HG03342 (cell line): ENCODE measurements around the gene DGCR8.
"Not testable (repeated sequence)": the region's sequence is repeated elsewhere in the genome, so short reads cannot be mapped to it uniquely, and the experiment has no call there.

Experiments
- ATAC-seq: cut with Tn5 transposase; IDR thresholded peaks from one replicate; pipeline ENCODE4 v1.9.1; 2021; ENCODE audit warnings: mild to moderate bottlenecking, moderate library complexity; ENCODE audit not compliant: unreplicated experiment

Gene DGCR8

DNA sequence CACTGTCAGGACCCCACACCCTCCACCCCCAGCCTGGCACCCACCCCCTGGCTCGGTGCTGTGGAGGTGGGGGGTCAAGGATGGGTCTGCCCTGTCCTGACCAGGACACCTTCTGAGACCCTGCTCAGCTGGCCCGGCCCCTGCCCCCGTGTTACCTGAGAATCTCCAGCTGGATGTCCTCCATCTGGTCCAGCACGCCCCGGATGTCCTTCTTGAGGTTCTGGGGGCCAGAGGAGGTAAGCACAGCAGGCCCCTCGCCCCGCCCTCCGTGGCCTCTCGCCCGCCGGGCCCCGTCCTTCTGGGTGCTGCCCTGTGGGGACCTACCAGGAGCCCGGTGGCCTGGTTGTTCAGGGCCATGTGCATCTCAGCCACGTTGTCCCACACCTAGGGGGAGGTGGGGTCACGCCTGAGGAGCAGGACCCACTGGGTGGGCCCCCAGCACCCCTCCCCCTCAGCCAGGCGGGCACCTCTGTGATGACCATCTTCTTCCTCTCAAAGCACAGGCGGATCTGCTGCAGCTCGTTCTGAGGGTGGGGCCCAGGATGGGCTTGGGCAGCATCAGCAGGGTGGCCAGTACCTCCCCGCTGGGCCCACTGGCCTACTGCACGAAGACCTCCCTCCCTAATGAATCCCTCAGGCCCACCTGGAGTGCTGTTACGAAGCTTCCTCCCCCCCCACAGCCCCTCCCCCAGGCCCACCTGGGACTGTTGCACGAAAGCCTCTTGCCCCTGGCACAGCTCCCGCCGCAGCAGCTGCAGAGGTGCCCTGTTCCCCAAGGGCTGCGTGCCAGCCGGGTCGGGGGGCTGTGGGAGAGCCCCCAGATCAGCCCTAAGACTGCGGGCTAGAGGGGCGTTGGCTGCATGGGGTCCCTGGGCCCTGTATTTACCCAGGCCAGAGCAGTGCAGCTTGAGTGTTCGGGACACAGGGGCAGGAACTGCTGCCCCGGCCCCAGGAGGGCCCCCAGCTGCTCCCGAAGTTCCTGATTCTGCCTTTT, 69.5 kb downstream of the DGCR8 start:
- ATAC-seq, result no peak

DNA sequence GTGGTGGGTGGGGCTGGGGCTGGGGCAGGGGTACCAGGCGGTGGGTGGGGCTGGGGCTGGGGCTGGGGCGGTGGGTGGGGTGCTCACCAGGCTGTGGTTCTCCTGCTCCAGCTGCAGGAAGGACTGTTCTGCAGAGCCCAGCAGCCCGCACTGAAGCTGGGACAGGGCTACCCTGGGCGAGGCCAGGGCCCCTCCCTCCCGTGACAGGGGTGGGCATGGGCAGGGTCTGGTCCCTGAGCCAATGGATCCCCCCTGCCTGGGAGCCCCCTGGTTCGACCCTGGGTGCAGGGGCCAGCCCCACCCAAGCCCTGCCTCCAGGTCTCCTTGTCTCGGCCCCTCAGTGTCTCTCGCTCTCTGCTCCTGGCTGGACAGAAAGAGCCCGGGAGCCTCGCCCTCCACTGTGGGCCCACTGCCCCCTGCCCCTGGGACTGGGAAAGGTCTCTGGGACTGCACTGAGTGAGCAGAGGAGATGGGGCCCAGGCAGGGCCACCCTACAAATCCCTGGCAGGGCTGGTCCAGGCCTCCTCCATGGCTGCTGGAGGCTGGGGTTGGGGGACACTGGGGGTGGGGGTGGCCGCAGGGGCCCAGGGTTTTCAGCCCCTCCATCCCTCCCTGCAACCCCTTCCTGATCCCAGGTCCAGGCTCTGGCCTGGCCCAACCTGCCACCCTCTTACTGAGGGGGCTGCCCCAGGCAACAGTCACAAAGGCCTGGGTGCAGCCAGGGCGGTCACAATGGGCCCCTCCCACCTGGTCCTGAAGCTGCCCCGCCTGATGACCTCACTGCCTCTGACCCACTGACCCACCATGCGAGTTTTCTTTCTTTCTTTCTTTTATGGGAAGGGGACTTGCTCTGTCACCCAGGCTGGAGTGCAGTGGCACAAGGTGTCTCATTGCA, 70.6 kb downstream of the DGCR8 start, which contains the start of gene CCDC188:
CCDC188 (minus strand) TSS at position 675 of the 895 bp plus-strand sequence; CDS start at position 606, 69 bp downstream.
- ATAC-seq, result no peak

DNA sequence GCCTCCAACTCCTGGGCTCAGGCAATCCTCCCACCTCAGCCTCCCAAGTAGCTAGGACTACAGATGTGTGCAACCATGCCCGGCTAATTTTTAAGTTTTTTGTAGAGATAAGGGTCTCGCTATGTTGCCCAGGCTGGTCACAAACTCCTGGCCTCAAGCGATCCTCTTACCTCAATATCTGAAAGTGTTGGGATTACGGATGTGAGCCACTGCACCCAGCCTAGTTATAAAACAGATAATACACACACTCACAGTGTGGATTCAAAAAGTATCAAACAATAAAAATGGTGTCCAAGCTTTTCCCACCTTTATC, 71.2 kb downstream of the DGCR8 start:
- ATAC-seq, result no peak

DNA sequence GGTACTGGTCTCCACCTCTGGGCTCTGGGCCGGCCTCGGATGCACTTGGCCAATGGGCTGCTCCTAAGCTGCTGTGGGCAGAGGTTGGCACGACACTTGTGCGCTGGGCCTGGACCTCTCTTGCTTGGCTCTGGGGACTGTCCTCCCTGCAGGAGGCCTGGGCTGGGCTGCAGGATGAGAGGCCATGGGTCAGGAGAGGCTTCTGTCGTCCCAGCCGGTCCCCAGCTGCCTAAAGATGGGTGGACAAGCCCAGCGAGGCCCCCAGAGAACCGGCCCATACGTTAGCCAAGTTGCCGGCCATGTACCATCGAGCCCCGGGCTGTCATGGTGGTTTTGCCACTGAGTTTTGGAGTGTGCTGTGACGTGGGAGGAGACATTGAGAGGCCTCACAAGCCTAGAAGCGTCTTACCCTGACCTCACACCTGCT, 72.4 kb downstream of the DGCR8 start:
- ATAC-seq, result no peak

DNA sequence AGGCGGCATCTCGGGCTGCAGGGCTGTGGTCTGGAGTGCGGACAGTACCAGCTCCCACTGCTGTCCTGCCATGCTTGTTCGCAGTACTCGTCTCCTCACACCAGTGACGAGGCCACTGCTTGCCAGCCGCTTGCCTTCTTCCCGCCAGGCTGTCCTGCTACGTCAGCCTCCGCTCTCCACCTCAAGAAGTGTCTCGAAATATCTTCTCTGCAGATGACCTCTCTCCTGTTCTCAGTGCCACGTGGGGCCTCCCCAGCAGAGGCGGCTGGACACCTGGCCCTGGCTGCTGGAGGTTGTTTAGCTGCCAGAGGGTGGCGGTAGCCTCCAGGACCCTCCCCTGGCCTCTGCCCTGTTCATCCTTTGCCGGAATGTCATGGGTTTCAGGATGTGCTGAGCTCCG, 73.9 kb downstream of the DGCR8 start:
- no peak for ATAC-seq

DNA sequence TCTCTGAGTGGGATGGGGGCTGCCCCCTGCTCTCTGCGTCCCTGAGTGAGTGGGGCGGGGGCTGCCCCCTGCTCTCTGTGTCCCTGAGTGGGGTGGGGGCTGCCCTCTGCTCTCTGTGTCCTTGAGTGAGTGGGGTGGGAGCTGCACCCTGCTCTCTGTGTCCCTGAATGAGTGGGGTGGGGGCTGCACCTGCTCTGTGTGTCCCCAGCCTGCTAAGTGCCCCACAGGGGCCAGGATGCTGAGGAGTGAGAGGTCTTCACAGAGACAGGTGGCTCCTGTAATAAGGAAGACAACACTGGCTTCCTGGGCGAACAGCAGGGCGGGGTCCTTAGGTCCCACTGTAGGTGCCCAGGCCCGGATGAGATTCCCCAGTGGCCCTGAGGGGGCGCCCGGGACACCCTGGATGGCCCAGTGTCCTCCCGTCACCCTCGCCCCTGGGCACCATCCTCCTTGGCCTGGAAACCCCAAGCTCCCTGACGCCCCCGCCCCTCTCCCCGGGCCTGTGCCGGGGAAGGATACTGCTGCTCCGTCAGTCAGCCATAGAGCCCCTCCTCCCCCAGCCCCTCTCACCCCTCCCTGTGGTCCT, 74.7 kb downstream of the DGCR8 start:
- ATAC-seq, result no peak

DNA sequence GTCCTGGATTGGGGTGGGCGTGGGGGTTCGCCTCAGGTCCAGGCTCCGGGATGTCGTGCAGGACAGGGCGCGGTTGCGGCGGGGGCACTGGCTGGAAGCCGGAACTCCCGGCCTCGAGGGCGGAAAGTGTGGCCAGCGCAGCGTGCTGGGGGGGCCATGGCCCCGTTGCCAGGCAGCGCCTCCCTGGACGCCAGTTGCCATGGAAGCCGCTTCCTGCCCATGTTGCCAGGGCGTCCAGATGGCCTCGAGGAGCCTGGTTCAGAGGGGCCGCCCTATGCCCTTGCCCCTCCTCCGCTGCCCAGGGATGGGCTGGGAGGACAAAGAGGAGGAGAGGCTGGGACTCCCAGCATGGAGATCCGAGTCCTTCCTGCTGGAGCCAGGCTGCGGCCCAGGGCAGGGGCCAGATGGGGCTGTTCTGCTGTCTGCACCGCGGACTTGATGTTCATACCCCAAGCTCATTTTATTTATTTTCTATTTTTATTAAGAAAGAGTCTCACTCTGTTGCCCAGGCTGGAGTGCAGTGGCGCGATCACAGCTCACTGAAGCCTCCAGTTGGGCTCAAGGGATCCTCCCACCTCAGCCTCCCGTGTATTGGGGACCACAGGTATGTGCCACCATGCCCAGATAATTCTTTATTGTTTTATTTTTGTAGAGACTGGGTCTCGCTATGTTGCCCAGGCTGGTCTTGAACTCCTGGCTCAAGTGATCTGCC, 75.4 kb downstream of the DGCR8 start:
- no peak for ATAC-seq

DNA sequence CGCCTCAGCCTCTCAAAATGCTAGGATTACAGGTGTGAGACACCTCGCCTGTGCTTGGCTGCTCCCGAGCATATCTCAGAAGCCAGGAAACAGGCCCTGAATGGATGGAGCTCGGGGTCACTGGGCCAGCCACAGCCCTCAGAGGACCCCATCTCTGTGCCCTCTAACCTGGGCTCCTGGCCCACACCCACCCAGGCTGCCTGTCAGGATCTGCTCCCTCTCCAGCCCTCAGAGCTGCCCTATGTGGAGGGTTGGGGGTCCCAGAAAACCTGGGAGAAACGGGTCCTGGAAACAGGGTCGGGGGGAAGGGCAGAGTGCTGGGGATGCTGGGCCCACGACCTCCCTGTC, 76.0 kb downstream of the DGCR8 start:
- ATAC-seq, result no peak

DNA sequence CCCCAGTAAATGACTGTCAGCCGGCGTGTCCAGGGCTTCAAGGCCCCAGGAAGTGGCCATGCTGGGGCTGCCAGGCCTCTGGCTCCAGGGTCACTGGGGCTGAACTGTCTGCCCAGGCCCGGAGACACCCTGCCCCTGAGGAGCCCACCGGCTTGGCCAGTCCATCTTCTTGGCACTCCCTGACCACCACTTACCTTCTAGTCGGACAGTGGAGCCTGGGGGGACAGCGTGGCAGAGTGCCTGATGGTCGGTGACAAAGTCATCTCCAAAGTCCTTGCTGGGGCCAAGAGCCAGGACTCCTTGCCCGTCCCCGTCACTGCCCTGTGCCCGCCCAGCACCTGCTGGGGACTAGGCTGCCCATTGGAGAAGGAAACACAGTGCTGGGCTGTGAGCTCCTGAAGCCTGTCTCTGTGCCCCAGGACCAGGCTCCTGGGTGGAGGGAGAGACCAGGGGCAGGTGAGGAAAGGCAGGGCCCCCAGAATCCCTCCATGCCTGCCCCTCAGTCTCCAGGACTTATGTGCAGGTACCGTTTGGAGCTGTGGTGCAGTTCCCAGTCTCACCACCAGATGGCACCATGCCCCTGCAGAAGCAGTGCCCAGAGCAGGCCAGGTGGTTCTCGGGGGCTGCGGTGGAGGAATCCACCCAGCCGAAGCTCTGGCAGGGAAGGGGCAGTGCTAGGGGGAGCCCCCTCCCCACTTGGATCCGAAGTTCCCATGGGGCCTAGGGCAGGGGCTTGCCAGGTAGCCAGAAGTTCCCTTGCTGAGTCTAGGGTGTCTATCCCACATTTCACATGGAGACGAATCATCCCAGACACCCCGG, 76.8 kb downstream of the DGCR8 start:
- no peak for ATAC-seq

DNA sequence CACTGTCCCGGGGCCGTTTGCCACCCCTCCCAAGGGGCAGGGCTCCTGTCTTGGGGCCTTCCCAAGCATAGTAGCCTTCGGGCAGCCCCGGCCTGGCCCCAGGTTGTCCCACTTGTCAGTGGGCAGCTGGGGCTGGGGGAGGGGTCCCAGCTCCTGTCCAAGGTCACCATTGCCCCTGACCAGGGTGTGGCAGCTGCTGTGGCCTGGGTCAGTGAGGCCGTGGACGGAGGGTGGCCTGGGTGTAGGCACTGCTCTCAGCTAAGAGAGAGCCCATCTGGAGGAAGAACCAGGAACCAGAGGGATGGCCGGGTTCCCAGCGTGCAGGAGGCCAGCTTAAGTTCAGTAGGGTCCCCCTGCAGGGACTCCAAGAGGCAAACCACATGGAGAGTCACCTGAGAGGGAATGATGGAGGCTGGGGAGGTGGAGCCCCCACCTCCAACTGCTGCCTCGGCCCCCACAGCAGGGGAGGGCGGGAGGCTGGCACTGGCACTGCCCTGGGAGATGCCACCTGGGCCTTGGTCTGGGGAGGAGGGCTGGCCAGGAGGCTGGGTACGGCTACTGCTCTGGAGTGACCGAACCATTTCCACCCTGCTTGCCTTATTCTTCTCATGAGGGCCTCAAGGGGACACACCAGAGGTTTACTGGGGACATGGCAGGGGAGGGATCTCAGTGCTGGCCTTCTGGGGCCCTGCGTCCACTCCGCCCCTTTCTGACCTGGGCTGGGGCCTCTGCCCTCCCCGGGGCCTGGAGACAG, 77.6 kb downstream of the DGCR8 start:
- ATAC-seq, result no peak

DNA sequence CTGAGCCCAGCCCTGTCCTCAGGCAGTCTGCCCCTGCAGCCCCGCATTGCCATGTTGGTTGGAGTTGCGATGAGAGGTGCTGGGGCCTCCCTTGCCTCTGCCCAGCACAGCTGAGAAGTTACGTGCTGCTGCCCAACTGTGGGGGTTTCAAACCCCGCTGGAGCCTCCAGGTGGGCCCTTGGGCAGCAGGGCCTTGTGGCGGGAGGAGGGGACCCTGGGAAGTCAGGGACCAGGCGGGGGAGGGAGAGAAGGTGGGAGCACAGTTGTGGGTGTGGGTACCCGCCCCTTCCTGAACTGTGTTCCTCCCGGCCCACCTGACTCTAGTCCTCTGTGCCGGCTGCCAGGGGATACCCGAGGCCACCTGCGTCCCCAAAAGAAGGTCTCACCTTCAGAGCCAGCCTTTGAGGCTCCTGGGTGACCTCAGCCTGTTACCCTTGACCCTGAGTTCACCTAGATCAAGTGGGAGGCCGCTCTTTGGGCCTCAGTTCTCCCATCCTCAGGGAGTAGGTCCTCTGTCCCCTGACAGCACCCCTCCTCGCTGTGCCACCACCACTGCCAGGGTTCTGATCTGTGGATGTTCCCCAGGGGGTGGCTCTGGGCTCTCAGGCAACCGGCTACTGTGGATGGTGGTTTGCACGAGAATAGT, 78.5 kb downstream of the DGCR8 start:
- no peak for ATAC-seq

DNA sequence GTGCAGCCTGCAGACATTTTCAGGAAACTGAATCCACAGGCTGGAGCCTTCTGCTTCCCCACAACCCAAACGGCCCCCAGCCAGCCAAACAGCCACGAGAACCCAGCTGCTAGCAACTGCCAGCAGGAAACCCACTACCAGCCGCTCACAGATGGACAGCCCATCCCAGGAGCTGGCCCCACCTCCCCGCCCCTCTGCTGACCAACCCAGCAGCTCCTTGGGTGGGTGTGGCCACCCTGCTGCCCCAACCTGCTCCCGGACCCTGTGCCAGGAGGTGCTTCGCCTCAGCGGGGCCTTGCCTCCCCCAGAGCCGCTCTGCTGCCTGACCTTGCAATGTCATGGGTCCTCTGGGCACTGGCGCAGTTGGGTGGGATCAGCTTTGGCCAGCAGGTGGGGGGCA, 79.0 kb downstream of the DGCR8 start:
- no peak for ATAC-seq

DNA sequence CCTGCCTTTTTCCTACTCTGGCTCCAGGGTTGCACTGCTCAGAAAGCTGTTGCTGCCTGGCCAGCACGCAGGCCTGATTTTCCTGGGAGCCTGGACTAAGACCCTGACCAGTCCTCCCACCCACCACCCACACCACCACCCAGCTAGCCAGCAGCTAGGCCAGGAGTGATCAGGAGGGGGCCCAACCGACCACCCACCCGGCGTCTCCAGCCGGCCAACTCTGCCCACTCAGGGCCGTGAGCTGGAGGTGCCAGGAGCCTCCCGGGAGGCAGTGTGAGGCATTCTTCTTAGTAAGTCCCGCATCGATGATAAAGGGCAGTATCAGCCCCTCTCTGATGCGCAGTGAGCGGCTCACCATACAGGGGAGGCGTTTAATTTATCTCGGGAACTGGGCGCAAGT, 79.5 kb downstream of the DGCR8 start:
- not testable (repeated sequence) for ATAC-seq

DNA sequence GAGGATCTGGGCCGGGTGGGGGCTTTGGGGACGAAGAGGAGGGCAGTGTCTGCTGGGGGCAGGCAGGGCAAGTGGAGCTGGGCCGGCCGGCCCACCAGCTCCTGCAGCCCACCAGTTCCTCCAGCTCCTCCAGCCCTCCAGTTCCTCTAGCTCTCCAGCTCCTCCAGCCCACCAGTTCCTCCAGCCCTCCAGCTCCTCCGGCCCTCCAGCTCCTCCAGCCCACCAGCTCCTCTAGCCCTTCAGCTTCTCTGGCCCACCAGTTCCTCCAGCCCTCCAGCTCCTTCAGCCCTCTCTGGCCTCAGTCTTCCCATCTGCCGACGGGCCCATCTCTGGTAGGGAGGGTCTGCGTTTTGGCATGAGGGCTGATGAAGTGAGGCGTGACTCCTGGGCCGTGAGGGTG, 80.0 kb downstream of the DGCR8 start:
- ATAC-seq, result no peak
